Suprapubic skin (tissue), 4 donors: ENCODE results near the gene BECN2. TPM values are rescaled to one million over a fixed set of nuclear protein-coding genes. Genes with fewer than 3 reads are reported as not detected.

Source experiments
- DNase-seq, 2 donors: peaks; one replicate each; pipeline ENCODE4 v3.0.0-alpha.2; 2019; ENCODE audit warnings: low spot score in 2 of 2
- H3K27ac ChIP-seq: fragments of 200-600 bp; sonication (generic); one replicate; pipeline ENCODE4 v1.5.1; 2019
- H3K27me3 ChIP-seq: fragments of 200-600 bp; sonication (generic); one replicate; pipeline ENCODE4 v1.5.1; 2019
- H3K36me3 ChIP-seq: fragments of 200-600 bp; sonication (generic); one replicate; pipeline ENCODE4 v1.5.1; 2019
- H3K4me1 ChIP-seq: fragments of 200-600 bp; sonication (generic); one replicate; pipeline ENCODE4 v1.5.1; 2019
- H3K4me3 ChIP-seq: fragments of 200-600 bp; sonication (generic); one replicate; pipeline ENCODE4 v1.5.1; 2019; ENCODE audit warnings: mild to moderate bottlenecking
- H3K9me3 ChIP-seq: fragments of 200-600 bp; sonication (generic); one replicate; pipeline ENCODE4 v1.5.1; 2019
- WGBS: methylation state at CpG from one replicate; pipeline ENCODE4 v1.1.5; 2018; 5-methylcytosine and 5-hydroxymethylcytosine counted together
- total RNA-seq, 4 donors: library from RNA; depleted of rRNA; stranded (reverse); fragments of >200 nt; gene quantifications; one replicate each; pipeline ENCODE4 v1.1.0, GENCODE V29; 2016
- TF ChIP-seq, protein P1 (sequence below), 2 donors: fragments of 200-600 bp in 1 of 2; fragments of 450-650 bp in 1 of 2; sonication (generic) in 1 of 2; IDR thresholded peaks; one replicate each; pipeline ENCODE4 v1.5.1; 2016 to 2019; ENCODE audit warnings: antibody characterized with exemption in 2 of 2, mild to moderate bottlenecking in 1 of 2, moderate library complexity in 1 of 2

Gene BECN2
- total RNA-seq, 4 donors from 2014 or later, result not detected

DNA sequence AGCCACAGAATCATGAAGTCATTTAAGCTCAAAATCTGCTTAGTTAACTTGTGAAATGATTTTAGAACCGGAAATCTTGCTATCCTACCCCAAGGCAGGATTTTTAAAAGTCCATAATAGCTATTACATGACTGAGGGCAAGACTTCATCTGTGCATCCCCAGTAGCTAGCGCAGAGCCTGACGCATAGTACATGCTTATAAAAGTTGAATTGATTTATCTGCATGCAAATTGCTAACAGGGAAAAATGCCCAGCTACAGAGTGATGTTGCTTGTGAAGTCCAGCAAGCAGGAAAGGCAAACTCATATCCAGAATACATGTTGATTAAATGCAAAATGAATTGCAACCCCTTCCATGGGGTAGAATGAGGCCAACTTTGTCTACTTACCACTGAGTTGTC, 49.4 kb downstream of the BECN2 start:
- no peak overlapping the region for H3K4me3 ChIP-seq
- TF ChIP-seq, protein P1, sequence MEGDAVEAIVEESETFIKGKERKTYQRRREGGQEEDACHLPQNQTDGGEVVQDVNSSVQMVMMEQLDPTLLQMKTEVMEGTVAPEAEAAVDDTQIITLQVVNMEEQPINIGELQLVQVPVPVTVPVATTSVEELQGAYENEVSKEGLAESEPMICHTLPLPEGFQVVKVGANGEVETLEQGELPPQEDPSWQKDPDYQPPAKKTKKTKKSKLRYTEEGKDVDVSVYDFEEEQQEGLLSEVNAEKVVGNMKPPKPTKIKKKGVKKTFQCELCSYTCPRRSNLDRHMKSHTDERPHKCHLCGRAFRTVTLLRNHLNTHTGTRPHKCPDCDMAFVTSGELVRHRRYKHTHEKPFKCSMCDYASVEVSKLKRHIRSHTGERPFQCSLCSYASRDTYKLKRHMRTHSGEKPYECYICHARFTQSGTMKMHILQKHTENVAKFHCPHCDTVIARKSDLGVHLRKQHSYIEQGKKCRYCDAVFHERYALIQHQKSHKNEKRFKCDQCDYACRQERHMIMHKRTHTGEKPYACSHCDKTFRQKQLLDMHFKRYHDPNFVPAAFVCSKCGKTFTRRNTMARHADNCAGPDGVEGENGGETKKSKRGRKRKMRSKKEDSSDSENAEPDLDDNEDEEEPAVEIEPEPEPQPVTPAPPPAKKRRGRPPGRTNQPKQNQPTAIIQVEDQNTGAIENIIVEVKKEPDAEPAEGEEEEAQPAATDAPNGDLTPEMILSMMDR (IDR thresholded peaks at IDR 0.05), result no peak
- H3K36me3 ChIP-seq, result no peaks in the 10 kb centered on the region
- H3K9me3 ChIP-seq, result no peaks in the 10 kb centered on the region
- H3K27me3 ChIP-seq, result no peaks in the 10 kb centered on the region
- 36% methylated on average over 3 of the region's 3 CpGs for WGBS
- DNase-seq, result no peak
- no peak overlapping the region for H3K27ac ChIP-seq
- H3K4me1 ChIP-seq, result no peaks in the 10 kb centered on the region

Other genes with a start within 250 kb of the BECN2 start
- 1 to 10 TPM in 1 of 4 donors, under 1 TPM in 3; 0.48 to 1.6 (median 0.94) TPM for gene EXO1, start 109.6 kb upstream of the BECN2 start, total RNA-seq
- gene MAP1LC3C, start 41.3 kb downstream of the BECN2 start, total RNA-seq, result 10 to 100 TPM in 2 of 4 donors, 1 to 10 TPM in 2; 1.0 to 12.5 (median 8.1) TPM